Heart left ventricle (tissue), 16 donors: ENCODE data around the gene TRIOBP. TPM values are rescaled to one million over a fixed set of nuclear protein-coding genes. Genes with fewer than 3 reads are reported as not detected.

ENCODE experiments used
- ATAC-seq, 4 donors: fragments of 200-7000 bp; cut with Tn5 transposase; one replicate each; pipeline ENCODE4 v1.9.1; 2020 to 2022; ENCODE audit warnings: moderate library complexity in 4 of 4, mild to moderate bottlenecking in 3 of 4, moderate number of reproducible peaks in 1 of 4
- DNase-seq, 5 donors: peaks; one replicate each; pipeline ENCODE4 v3.0.0-alpha.2; 2020
- H3K27ac ChIP-seq, 12 donors: fragments of 200-600 bp; sonication (generic) in 4 of 12; one replicate each; pipeline versions ENCODE4 v1.5.0 to v1.8.0; 2016 to 2022; ENCODE audit warnings: mild to moderate bottlenecking in 2 of 12
- H3K27me3 ChIP-seq, 9 donors: fragments of 200-600 bp; sonication (generic) in 2 of 9; one replicate each; pipeline versions ENCODE4 v1.5.1 to v1.8.0; 2016 to 2022; ENCODE audit warnings: mild to moderate bottlenecking in 3 of 9
- H3K36me3 ChIP-seq, 9 donors: fragments of 200-600 bp; sonication (generic) in 2 of 9; one replicate each; pipeline versions ENCODE4 v1.5.0 to v1.8.0; 2018 to 2022; ENCODE audit warnings: mild to moderate bottlenecking in 2 of 9
- H3K4me1 ChIP-seq, 12 donors: fragments of 200-600 bp; sonication (generic) in 4 of 12; one replicate each; pipeline versions ENCODE4 v1.5.0 to v1.8.0; 2016 to 2022; ENCODE audit warnings: mild to moderate bottlenecking in 3 of 12
- H3K4me3 ChIP-seq, 12 donors: fragments of 200-600 bp; sonication (generic) in 4 of 12; one replicate each; pipeline versions ENCODE4 v1.5.0 to v1.8.0; 2017 to 2022; ENCODE audit warnings: mild to moderate bottlenecking in 9 of 12, moderate library complexity in 4 of 12
- H3K9me3 ChIP-seq, 12 donors: fragments of 200-600 bp; sonication (generic) in 4 of 12; one replicate each; pipeline versions ENCODE4 v1.5.0 to v1.8.0; 2016 to 2022; ENCODE audit warnings: mild to moderate bottlenecking in 1 of 12
- CTCF ChIP-seq, 12 donors: fragments of 200-600 bp; sonication (generic) in 4 of 12; IDR thresholded peaks; one replicate each; pipeline versions ENCODE4 v1.5.0 to v1.8.0; 2018 to 2022; ENCODE audit warnings: antibody characterized with exemption in 12 of 12, mild to moderate bottlenecking in 5 of 12
- POLR2A ChIP-seq, 2 donors: fragments of 450-650 bp; IDR thresholded peaks; one replicate each; pipeline ENCODE4 v1.6.1; 2017; ENCODE audit warnings: antibody characterized with exemption in 2 of 2, mild to moderate bottlenecking in 2 of 2, moderate library complexity in 2 of 2
- WGBS, 4 donors: extraction: QIAGEN DNeasy Blood & Tissue Kit in 2 of 4; methylation state at CpG; one replicate each; pipeline versions ENCODE4 v1.1.5 to v1.1.7; 2013 to 2018; 5-methylcytosine and 5-hydroxymethylcytosine counted together
- intact Hi-C, 10 donors: fragments of 100-400 bp; cut with DNase I; formaldehyde crosslinking; loops; one replicate each; pipeline versions ENCODE4 v1.11.1 to v1.14.2; 2022
- polyA plus RNA-seq, 2 donors: library from polyadenylated mRNA; stranded (reverse); fragments of 200-250 nt; gene quantifications; one replicate each; pipeline ENCODE4 v1.2.3, GENCODE V29; 2013
- total RNA-seq, 9 donors: library from RNA; depleted of rRNA in 2 of 9; stranded (reverse); fragments of >200 nt in 2 of 9; fragmentation: NEBNext Ultra II Directional in 3 of 9; extraction: Animal tissue kit (Norgen Biotek cat#: 25700) in 3 of 9; gene quantifications; one replicate each; pipeline versions ENCODE4 v1.1.0 to v1.2.4, GENCODE V29; 2016 to 2023
- donor health status: ischemic (EF 13 %, LVEDD 7.1; RV severe dilation, severe dysfunction).
- donor health status: healthy with polysubstance abuse.
- donor health status: DM: no; HTN: yes; CAD: no.
- donor health status: DM: no; HTN: no; CAD: no.
- donor health status: ischemic (EF 25% LVEDD 6.9; RV normal size, moderate dysfunction).
- donor health status: ischemic (EF 25% LVEDD 5.7; RV mildly dilated, moderate dysfunction).
- donor health status: healthy.
- donor health status: DM: yes; HTN: yes; CAD: no.
- donor health status: ischemic (EF 35%, LVEDD 5.7; RV mildly dilated, moderate dysfunction).
- donor health status: nonischemic (EF 11% LVEDD 7.7; RV severe dilation, severe dysfunction).
- donor health status: DM: yes; HTN: yes; CAD: no.
- donor health status: PGD.
- donor health status: ischemic (EF 29% LVEDD 5.4; RV normal size, mild dysfunction).
- donor health status: nonischemic (EF 23%, LVEDD 6.1; RV moderate dilation, normal function).

The TRIOBP gene
- total and polyA plus RNA-seq, 11 donors = 54.9 to 147 (median 94.7) TPM

GRCh38 chr22:37657590-37658132 lies 39.2 kb upstream of the TRIOBP start:
- Histone ChIP-seq H3K27ac (peak overlapping the region in 11 of 12 donors; percentile 63 to 91 (median 81)), H3K27me3 (no peaks in the 10 kb centered on the region), H3K4me1 (peaks cover 0 to 54% (median 39%) of the 10 kb centered on the region in 12 donors), H3K9me3 (no peaks in the 10 kb centered on the region), H3K36me3 (peaks cover 0 to 20% (median 0%) of the 10 kb centered on the region in 9 donors), H3K4me3 (peak overlapping the region in 11 of 12 donors; percentile 21 to 71 (median 65))
- TF ChIP-seq CTCF (IDR thresholded peaks at IDR 0.05) (no peak), POLR2A (IDR thresholded peaks at IDR 0.05) (no peak)
- intact Hi-C loops = loop anchor here in 5 of 10 donors (1.0 to 2.0 kb wide), 2 partner anchors 17 to 18 kb away; partner anchors contain the start of gene LGALS1 (in 5 of the 5)
- DNase-seq = no peak
- WGBS, 4 donors = 7 to 10% (median 9%) methylated on average over 5 to 6 of the region's 6 CpGs
- no peak for ATAC-seq

- Histone ChIP-seq H3K4me1 (peaks cover 0 to 54% (median 39%) of the 10 kb centered on the region in 12 donors), H3K9me3 (no peaks in the 10 kb centered on the region), H3K27me3 (no peaks in the 10 kb centered on the region), H3K27ac (peak within 1 kb of the TSS in 11 of 12 donors; percentile 72 to 91 (median 84)), H3K36me3 (peaks cover 0 to 13% (median 0%) of the 10 kb centered on the region in 9 donors), H3K4me3 (peak within 1 kb of the TSS; percentile 40 to 86 (median 64))
- 0 to 1% (median 1%) methylated on average over 29 to 101 of the region's 101 CpGs for WGBS, 4 donors
- intact Hi-C loops = loop anchor here in 5 of 10 donors (1.0 to 2.0 kb wide), 2 partner anchors 16 to 17 kb away; partner anchors contain the start of gene LGALS1 (in 5 of the 5)
- DNase-seq = peak; percentile 99 to 100 (median 99)
- ATAC-seq = peak; percentile 97 to 99 (median 98)
- TF ChIP-seq CTCF (IDR thresholded peaks at IDR 0.05) = no peak
- TF ChIP-seq POLR2A (IDR thresholded peaks at IDR 0.05) = peak in 1 of 2 donors; percentile 80
Observed at GRCh38 chr22:37658133-37659065, 38.4 kb upstream of the TRIOBP start, which contains the start of gene PDXP. Gene PDXP, plus strand, starts transcription at chr22:37658723. Its CDS starts 60 bp downstream, at chr22:37658783.

GRCh38 chr22:37659066-37659896 lies 37.6 kb upstream of the TRIOBP start:
- no peaks in the 10 kb centered on the region for H3K27me3 ChIP-seq
- H3K9me3 ChIP-seq = no peaks in the 10 kb centered on the region
- peaks cover 0 to 4% (median 0%) of the 10 kb centered on the region in 9 donors for H3K36me3 ChIP-seq
- peaks cover 0 to 56% (median 40%) of the 10 kb centered on the region in 12 donors for H3K4me1 ChIP-seq
- peak overlapping the region in 9 of 12 donors; percentile 51 to 88 (median 72) for H3K27ac ChIP-seq
- 3 to 8% (median 4%) methylated on average over 19 to 68 of the region's 68 CpGs for WGBS, 4 donors
- DNase-seq = no peak
- intact Hi-C loops = loop anchor here in 4 of 10 donors (2.0 kb wide), 1 partner anchor 16 kb away; the partner anchor contains the start of gene LGALS1 (in 4 of the 4)
- peak overlapping the region; percentile 40 to 86 (median 64) for H3K4me3 ChIP-seq
- TF ChIP-seq POLR2A (IDR thresholded peaks at IDR 0.05) (no peak), CTCF (IDR thresholded peaks at IDR 0.05) (no peak)
- ATAC-seq = no peak
